K562 (cell line): Measurements from ENCODE around the gene PLXDC1. TPM values are rescaled to one million over a fixed set of nuclear protein-coding genes. Genes with fewer than 3 reads are reported as not detected.

Experiments
- ATAC-seq: fragments of 200-7000 bp; cut with Tn5 transposase; 3 replicates; pipeline ENCODE4 v1.9.1; 2020; ENCODE audit warnings: moderate library complexity
- BruUV-seq: library from RNA; stranded (reverse); fragments of 400-500 nt; replicated peaks from 2 replicates; lab custom pipeline; 2021; lab: Mats Ljungman, UMichigan
- CTCF ChIA-PET: fragments of 300-600 bp; formaldehyde crosslinking; extraction: SDS; loops from one replicate; lab custom pipeline; 2021; ENCODE audit warnings: low intra/inter-chr PET ratio; lab: Yijun Ruan, JAX
- POLR2A ChIA-PET: fragments of 300-600, 350-650 bp; sonication (Branson Sonifier 250); formaldehyde crosslinking; extraction: SDS; loops from one replicate; lab custom pipeline; 2021; ENCODE audit warnings: antibody characterized with exemption, inconsistent platforms; lab: Yijun Ruan, JAX
- DNase-seq, 4 experiments: peaks; one replicate each; pipeline versions ENCODE4 v3.0.0 to v3.0.0-alpha.2; 2011 to 2018; ENCODE audit warnings: low spot score in 3 of 4, mixed read lengths in 3 of 4; ENCODE audit errors: extremely low read depth in 1 of 4
- FAIRE-seq: peaks from 2 replicates; lab custom pipeline; 2011; peaks lifted over from hg19 to GRCh38; lab: Jason Lieb, UNC
- H2AFZ ChIP-seq: 2 replicates; pipeline ENCODE4 v1.6.0; 2011; ENCODE audit warnings: low read depth, low read length, control low read depth, inconsistent platforms
- H3K27ac ChIP-seq: fragments of 200-600 bp; 3 replicates; pipeline ENCODE4 v1.8.0; 2011; ENCODE audit warnings: low read depth, mild to moderate bottlenecking, control low read depth, inconsistent platforms, low read length, moderate library complexity, mixed read lengths; ENCODE audit errors: extremely low read depth
- H3K27me3 ChIP-seq, 2 experiments: fragments of 300-600 bp in 1 of 2; 2 replicates in 1 of 2; 3 replicates in 1 of 2; pipeline versions ENCODE4 v1.6.0 to v1.8.0; 2011; ENCODE audit warnings: inconsistent platforms in 2 of 2, low read length in 2 of 2, mild to moderate bottlenecking in 1 of 2, mixed read lengths in 1 of 2, moderate library complexity in 1 of 2; ENCODE audit not compliant: control insufficient read depth in 2 of 2, insufficient read depth in 2 of 2
- H3K36me3 ChIP-seq: fragments of 300-600 bp; 3 replicates; pipeline ENCODE4 v1.8.0; 2011; ENCODE audit warnings: mild to moderate bottlenecking, low read length, inconsistent platforms; ENCODE audit not compliant: control insufficient read depth, insufficient read depth
- H3K4me1 ChIP-seq, 2 experiments: fragments of 200-600 bp in 1 of 2; replicated peaks in 1 of 2; 2 replicates in 1 of 2; 3 replicates in 1 of 2; pipeline versions ENCODE4 v1.5.1 to v1.8.0; 2011; ENCODE audit warnings: inconsistent platforms in 2 of 2, low read length in 2 of 2, mild to moderate bottlenecking in 1 of 2, mixed read lengths in 1 of 2, moderate library complexity in 1 of 2; ENCODE audit not compliant: control insufficient read depth in 2 of 2, insufficient read depth in 2 of 2
- H3K4me2 ChIP-seq: 2 replicates; pipeline ENCODE4 v1.6.1; 2011; ENCODE audit warnings: low read length, control low read depth, inconsistent platforms, mixed read lengths; ENCODE audit not compliant: insufficient read depth
- H3K4me3 ChIP-seq: fragments of 200-600 bp; sonication (generic), shearing (Covaris generic); 2 replicates; pipeline ENCODE4 v1.5.1; 2016; ENCODE audit warnings: control low read depth, inconsistent platforms
- H3K79me2 ChIP-seq: fragments of 200-600 bp; 3 replicates; pipeline ENCODE4 v1.8.0; 2011; ENCODE audit warnings: low read length, inconsistent platforms; ENCODE audit not compliant: control insufficient read depth, insufficient read depth
- H3K9ac ChIP-seq, 2 experiments: 2 replicates each; pipeline versions ENCODE4 v1.6.0 to v1.6.1; 2011; ENCODE audit warnings: low read depth in 2 of 2, low read length in 2 of 2, control low read depth in 1 of 2, inconsistent platforms in 1 of 2, mild to moderate bottlenecking in 1 of 2, mixed read lengths in 1 of 2; ENCODE audit not compliant: insufficient read depth in 1 of 2
- H3K9me1 ChIP-seq: one replicate; pipeline ENCODE4 v1.6.0; 2011; ENCODE audit warnings: inconsistent platforms, mild to moderate bottlenecking, low read length, moderate library complexity; ENCODE audit not compliant: control insufficient read depth, insufficient read depth
- H3K9me3 ChIP-seq: replicated peaks from 2 replicates; pipeline ENCODE4 v1.5.1; 2011; ENCODE audit warnings: low read depth, low read length, inconsistent platforms; ENCODE audit not compliant: control insufficient read depth, insufficient read depth
- H4K20me1 ChIP-seq: replicated peaks from 2 replicates; pipeline ENCODE4 v1.6.1; 2011; ENCODE audit warnings: low read length, inconsistent platforms, mixed read lengths; ENCODE audit not compliant: control insufficient read depth, insufficient read depth
- EWSR1 ChIP-seq: fragments of 450-650 bp; IDR thresholded peaks from 2 replicates; pipeline ENCODE4 v1.6.1; 2018; ENCODE audit warnings: borderline replicate concordance, mild to moderate bottlenecking, low read depth, moderate library complexity; ENCODE audit not compliant: partially characterized antibody
- GATAD2B ChIP-seq: fragments of 450-650 bp; IDR thresholded peaks from 2 replicates; pipeline ENCODE4 v1.6.1; 2017; ENCODE audit warnings: mild to moderate bottlenecking, borderline replicate concordance
- MIER1 ChIP-seq: fragments of 450-650 bp; IDR thresholded peaks from 2 replicates; pipeline ENCODE4 v1.6.1; 2016; ENCODE audit warnings: antibody characterized with exemption, mild to moderate bottlenecking, low read depth
- NFE2L1 ChIP-seq: fragments of 450-650 bp; IDR thresholded peaks from 2 replicates; pipeline ENCODE4 v1.6.1; 2016; ENCODE audit warnings: missing genetic modification characterization, low read depth, mild to moderate bottlenecking, missing compliant biosample characterization, moderate library complexity, borderline replicate concordance
- RBFOX2 ChIP-seq: fragments of 200-400 bp; formaldehyde crosslinking; IDR thresholded peaks from 2 replicates; pipeline ENCODE4 v1.6.1; 2017; ENCODE audit warnings: low read depth, mild to moderate bottlenecking, low read length, moderate library complexity
- ZNF354B ChIP-seq: fragments of 250-450 bp; sonication (Bioruptor Pico); IDR thresholded peaks from 2 replicates; pipeline ENCODE4 v1.4.0; 2020
- WGBS: fragments of 100-300 bp; shearing (Covaris generic); methylation state at CpG from one replicate; pipeline ENCODE4 v1.1.6; 2016; ENCODE audit warnings: low coverage, mixed read lengths; ENCODE audit not compliant: insufficient coverage; ENCODE audit errors: missing lambda C conversion rate; 5-methylcytosine and 5-hydroxymethylcytosine counted together
- in situ Hi-C: fragments of 300-500 bp; cut with MboI; formaldehyde crosslinking; loops from 4 replicates; pipeline ENCODE4 v1.15.0; 2018; ENCODE audit warnings: inconsistent platforms, mixed read lengths
- intact Hi-C: fragments of 100-400 bp; cut with micrococcal nuclease; formaldehyde crosslinking; loops from 2 replicates; pipeline ENCODE4 v1.14.2; 2022
- polyA plus RNA-seq, 8 experiments: library from polyadenylated mRNA; depleted of rRNA in 4 of 8; stranded (reverse) in 5 of 8; unstranded in 3 of 8; fragments of >200 nt; fragmentation: Nextera tagmentation in 2 of 8; fragmentation: Illumina TruSeq in 1 of 8; extraction: Ambion mirVana in 2 of 8; extraction: Trizol in 1 of 8; gene quantifications; 2 replicates each; pipeline versions ENCODE4 v1.2.1 to v1.2.3, GENCODE V29; 2011 to 2014; ENCODE audit warnings: inconsistent platforms in 1 of 8, missing spikeins in 1 of 8
- total RNA-seq, 7 experiments: library from RNA; depleted of rRNA in 6 of 7; stranded (reverse); fragments of >200 nt in 6 of 7; fragmentation: Illumina TruSeq in 2 of 7; extraction: Trizol in 2 of 7; gene quantifications; 2 replicates each; pipeline versions ENCODE4 v1.2.1 to v1.2.3, GENCODE V29; 2011 to 2021; ENCODE audit warnings: low replicate concordance in 1 of 7
- TF ChIP-seq, protein P1 (sequence below): fragments of 450-650 bp; formaldehyde crosslinking; IDR thresholded peaks from 2 replicates; pipeline ENCODE4 v1.4.0; 2022; ENCODE audit warnings: missing genetic modification characterization

Gene PLXDC1
- total and polyA plus RNA-seq, 9 of the 15 experiments (the other 6 are each of a cell fraction or from before 2014, with no cell fraction given), result not detected

DNA sequence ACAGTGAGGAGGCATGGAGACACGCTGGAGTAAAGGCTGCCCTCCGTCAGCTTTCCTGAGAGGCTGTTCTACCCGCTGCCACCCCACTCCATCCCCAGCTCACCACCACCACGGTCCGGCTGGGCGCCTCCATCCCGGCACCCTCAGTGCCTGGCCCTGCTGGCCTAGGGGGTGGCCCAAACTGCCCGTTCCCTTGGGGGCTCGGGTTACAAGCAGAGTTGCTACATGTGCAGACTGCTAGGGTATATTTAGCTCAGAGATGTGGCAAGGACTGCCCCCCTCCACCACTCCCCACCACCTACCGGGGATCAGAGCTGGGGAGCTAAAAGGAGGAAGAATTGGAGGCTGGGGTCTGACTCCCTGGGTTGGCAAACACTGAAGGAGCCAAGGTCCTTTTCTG is 41.9 kb upstream of the PLXDC1 start:
- FAIRE-seq (no peak), ATAC-seq (no peak)
- CTCF ChIA-PET, result interaction anchor here (0.7 kb wide), 1 partner anchor 38 kb away, joined by 3 read pairs; no protein-coding TSS in a partner anchor

More for the DNA sequence above, 41.9 kb upstream of the PLXDC1 start:
- Histone ChIP-seq H3K9me3 (no peaks in the 10 kb centered on the region), H3K9ac (peak overlapping the region in 1 of 2 experiments; percentile 9; a peak in 1 of 4 replicates), H3K4me3 (no peak overlapping the region), H3K36me3 (peaks cover 32% of the 10 kb centered on the region; the same call in 2 of the 3 replicates), H3K27ac (no peak overlapping the region), H3K4me2 (no peak overlapping the region), H4K20me1 (no peaks in the 10 kb centered on the region), H2AFZ (no peak overlapping the region), H3K79me2 (peaks cover 18% of the 10 kb centered on the region; the same call in 2 of the 3 replicates), H3K27me3 (no peaks in the 10 kb centered on the region), H3K4me1 (peaks cover 26 to 44% of the 10 kb centered on the region in 2 experiments; a peak in 4 of 5 replicates), H3K9me1 (no peaks in the 10 kb centered on the region)
- no TSS peak for BruUV-seq
- intact Hi-C loops (no loop called here), in situ Hi-C loops (no loop called here)
- POLR2A ChIA-PET, result no interaction called here
- DNase-seq, result no peak
- 70% methylated on average over 10 of the region's 10 CpGs for WGBS
- TF ChIP-seq NFE2L1 (tag) (no peak), GATAD2B (no peak), EWSR1 (no peak), RBFOX2 (0 out of 2 replicates have a peak, but pooled peaks have one; percentile 22), ZNF354B (CRISPR knock-in tag) (no peak), MIER1 (no peak)
- TF ChIP-seq, protein P1, sequence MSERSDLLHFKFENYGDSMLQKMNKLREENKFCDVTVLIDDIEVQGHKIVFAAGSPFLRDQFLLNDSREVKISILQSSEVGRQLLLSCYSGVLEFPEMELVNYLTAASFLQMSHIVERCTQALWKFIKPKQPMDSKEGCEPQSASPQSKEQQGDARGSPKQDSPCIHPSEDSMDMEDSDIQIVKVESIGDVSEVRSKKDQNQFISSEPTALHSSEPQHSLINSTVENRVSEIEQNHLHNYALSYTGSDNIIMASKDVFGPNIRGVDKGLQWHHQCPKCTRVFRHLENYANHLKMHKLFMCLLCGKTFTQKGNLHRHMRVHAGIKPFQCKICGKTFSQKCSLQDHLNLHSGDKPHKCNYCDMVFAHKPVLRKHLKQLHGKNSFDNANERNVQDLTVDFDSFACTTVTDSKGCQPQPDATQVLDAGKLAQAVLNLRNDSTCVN (CRISPR knock-in tag), result no peak
